H4 (cell line): Measurements from ENCODE around the gene AHRR. TPM values are rescaled to one million over a fixed set of nuclear protein-coding genes. Genes with fewer than 3 reads are reported as not detected.

Experiments used
- total RNA-seq: library from RNA; depleted of rRNA; stranded (reverse); fragments of >200 nt; shearing (Covaris generic); gene quantifications from 2 replicates; pipeline ENCODE4 v1.2.3, GENCODE V29; 2014; rRNA removed

The AHRR gene
- total RNA-seq, 1 experiment from 2014 or later, result 10.8 TPM

Other genes starting within 250 kb of the AHRR start
- gene PLEKHG4B, start 229.5 kb upstream of the AHRR start, total RNA-seq, result 7.3 and 13.1 TPM in 2 replicates
- gene LRRC14B, start 130.2 kb upstream of the AHRR start, total RNA-seq, result not detected in 2 replicates
- gene CCDC127, start 103.6 kb upstream of the AHRR start, total RNA-seq, result 4.6 and 4.8 TPM in 2 replicates
- 70.3 and 79.9 TPM in 2 replicates for gene SDHA, start 103.4 kb upstream of the AHRR start, total RNA-seq
- gene PDCD6, start 50.1 kb upstream of the AHRR start, total RNA-seq, result 260 and 282 TPM in 2 replicates
- gene EXOC3, start 121.5 kb downstream of the AHRR start, total RNA-seq, result 34.3 and 42.4 TPM in 2 replicates
- 2.3 and 2.9 TPM in 2 replicates for gene SLC9A3, start 202.7 kb downstream of the AHRR start, total RNA-seq